ENCODE data around the gene OLFML1.

GRCh38 chr11:7522121-7522520, 36.8 kb downstream of the OLFML1 start:
- TF ChIP-seq, protein P1, sequence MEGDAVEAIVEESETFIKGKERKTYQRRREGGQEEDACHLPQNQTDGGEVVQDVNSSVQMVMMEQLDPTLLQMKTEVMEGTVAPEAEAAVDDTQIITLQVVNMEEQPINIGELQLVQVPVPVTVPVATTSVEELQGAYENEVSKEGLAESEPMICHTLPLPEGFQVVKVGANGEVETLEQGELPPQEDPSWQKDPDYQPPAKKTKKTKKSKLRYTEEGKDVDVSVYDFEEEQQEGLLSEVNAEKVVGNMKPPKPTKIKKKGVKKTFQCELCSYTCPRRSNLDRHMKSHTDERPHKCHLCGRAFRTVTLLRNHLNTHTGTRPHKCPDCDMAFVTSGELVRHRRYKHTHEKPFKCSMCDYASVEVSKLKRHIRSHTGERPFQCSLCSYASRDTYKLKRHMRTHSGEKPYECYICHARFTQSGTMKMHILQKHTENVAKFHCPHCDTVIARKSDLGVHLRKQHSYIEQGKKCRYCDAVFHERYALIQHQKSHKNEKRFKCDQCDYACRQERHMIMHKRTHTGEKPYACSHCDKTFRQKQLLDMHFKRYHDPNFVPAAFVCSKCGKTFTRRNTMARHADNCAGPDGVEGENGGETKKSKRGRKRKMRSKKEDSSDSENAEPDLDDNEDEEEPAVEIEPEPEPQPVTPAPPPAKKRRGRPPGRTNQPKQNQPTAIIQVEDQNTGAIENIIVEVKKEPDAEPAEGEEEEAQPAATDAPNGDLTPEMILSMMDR (IDR thresholded peaks at IDR 0.05; ENCODE audit: insufficient read depth, low read length), result no peak
- no peak for TF ChIP-seq GABPA (IDR thresholded peaks at IDR 0.05; ENCODE audit: low read depth)
- TF ChIP-seq REST (IDR thresholded peaks at IDR 0.05; ENCODE audit: insufficient replicate concordance, low read depth), result no peak
- TF ChIP-seq POLR2AphosphoS5 (IDR thresholded peaks at IDR 0.05; ENCODE audit: low read depth), result no peak

Measured in HL-60 (cell line).